Measurements from ENCODE around the gene PLEKHA5. TPM values are rescaled to one million over a fixed set of nuclear protein-coding genes. Genes with fewer than 3 reads are reported as not detected.

PLEKHA5 gene
- total RNA-seq, 1 experiment from 2014 or later, result 14.0 TPM

DNA sequence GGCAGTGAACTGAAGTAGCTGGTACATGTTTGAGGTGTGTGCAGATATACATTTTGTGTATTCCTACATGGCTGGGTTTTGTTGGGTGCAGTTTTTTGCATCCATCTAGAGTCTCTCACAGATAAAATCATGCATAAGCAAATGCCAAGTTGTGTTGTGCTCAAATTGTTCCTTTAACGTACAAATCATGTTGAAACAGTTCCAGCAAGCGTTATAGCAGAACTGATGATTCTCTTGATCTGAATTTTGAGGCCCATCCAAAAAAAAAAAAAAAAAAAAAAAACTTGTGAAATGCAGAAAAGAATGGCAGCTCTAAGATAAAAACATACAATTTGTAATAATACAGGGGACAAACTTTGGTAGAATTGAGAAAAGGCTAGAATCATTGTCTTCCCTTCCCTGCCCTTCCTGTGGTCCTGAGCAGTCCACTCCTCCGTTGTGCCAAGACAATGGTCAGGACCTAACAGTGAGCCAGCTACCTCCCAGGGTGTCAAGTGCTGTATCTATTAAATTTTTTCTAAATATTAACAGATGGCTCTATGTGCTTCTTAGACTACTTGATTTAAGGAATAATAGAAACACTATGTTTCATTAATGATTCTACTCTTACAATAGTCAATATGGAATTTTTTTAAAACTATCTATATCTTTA is 122.1 kb downstream of the PLEKHA5 start:
- ChIA-PET POLR2A (ENCODE audit: low non-redundant PET) (no interaction called here), CTCF (no interaction called here)
- Histone ChIP-seq H3K4me3 (ENCODE audit: low read depth, low read length, poor library complexity, severe bottlenecking) (no peak overlapping the region), H3K36me3 (ENCODE audit: insufficient read depth, low read length, poor library complexity, severe bottlenecking) (no peaks in the 10 kb centered on the region), H3K9me3 (ENCODE audit: low read depth, low read length, poor library complexity, severe bottlenecking) (no peaks in the 10 kb centered on the region), H3K4me1 (ENCODE audit: insufficient read depth, low read length, poor library complexity, severe bottlenecking) (no peaks in the 10 kb centered on the region), H3K27me3 (replicated peaks; ENCODE audit: insufficient read depth, low read depth, low read length, poor library complexity) (no peaks in the 10 kb centered on the region), H3K27ac (ENCODE audit: low read depth, low read length, poor library complexity, severe bottlenecking) (no peak overlapping the region)
- intact Hi-C loops (cut with micrococcal nuclease; ENCODE audit: unreplicated experiment), result no loop called here
- DNase-seq (ENCODE audit: low spot score), result no peak
- no TSS peak for BruUV-seq (replicated peaks)
- no peak for TF ChIP-seq EZH2 (IDR thresholded peaks at IDR 0.05; ENCODE audit: borderline replicate concordance, low read depth, low read length, poor library complexity, severe bottlenecking)
- TF ChIP-seq, protein P1, sequence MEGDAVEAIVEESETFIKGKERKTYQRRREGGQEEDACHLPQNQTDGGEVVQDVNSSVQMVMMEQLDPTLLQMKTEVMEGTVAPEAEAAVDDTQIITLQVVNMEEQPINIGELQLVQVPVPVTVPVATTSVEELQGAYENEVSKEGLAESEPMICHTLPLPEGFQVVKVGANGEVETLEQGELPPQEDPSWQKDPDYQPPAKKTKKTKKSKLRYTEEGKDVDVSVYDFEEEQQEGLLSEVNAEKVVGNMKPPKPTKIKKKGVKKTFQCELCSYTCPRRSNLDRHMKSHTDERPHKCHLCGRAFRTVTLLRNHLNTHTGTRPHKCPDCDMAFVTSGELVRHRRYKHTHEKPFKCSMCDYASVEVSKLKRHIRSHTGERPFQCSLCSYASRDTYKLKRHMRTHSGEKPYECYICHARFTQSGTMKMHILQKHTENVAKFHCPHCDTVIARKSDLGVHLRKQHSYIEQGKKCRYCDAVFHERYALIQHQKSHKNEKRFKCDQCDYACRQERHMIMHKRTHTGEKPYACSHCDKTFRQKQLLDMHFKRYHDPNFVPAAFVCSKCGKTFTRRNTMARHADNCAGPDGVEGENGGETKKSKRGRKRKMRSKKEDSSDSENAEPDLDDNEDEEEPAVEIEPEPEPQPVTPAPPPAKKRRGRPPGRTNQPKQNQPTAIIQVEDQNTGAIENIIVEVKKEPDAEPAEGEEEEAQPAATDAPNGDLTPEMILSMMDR (conservative IDR thresholded peaks at IDR 0.05; ENCODE audit: low read depth, low read length), result no peak

DNA sequence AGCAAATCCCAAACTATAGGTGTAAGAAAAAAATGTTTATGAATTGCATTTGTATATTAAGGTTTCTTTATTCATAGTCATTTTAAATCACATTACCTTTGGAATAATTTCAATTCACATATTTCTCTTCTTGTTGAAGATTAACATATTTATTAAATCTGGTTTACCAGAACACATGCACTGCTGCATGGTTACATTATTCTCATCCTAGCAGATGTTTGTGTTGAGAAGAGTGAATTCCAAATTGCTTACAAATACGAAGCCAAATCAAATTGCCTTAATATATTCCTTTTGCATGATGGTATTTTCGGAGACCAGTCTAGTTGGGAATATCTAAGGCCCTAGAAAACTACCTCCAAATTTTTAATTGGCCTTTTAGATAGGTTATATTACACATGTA is 130.6 kb downstream of the PLEKHA5 start:
- H3K4me3 ChIP-seq (ENCODE audit: low read depth, low read length, poor library complexity, severe bottlenecking), result no peak overlapping the region
- ChIA-PET CTCF (no interaction called here), POLR2A (ENCODE audit: low non-redundant PET) (no interaction called here)
- H3K27me3 ChIP-seq (replicated peaks; ENCODE audit: insufficient read depth, low read depth, low read length, poor library complexity), result no peaks in the 10 kb centered on the region
- H3K27ac ChIP-seq (ENCODE audit: low read depth, low read length, poor library complexity, severe bottlenecking), result no peak overlapping the region
- H3K36me3 ChIP-seq (ENCODE audit: insufficient read depth, low read length, poor library complexity, severe bottlenecking), result no peaks in the 10 kb centered on the region
- BruUV-seq (replicated peaks), result no TSS peak
- intact Hi-C loops (cut with micrococcal nuclease; ENCODE audit: unreplicated experiment), result no loop called here
- DNase-seq (ENCODE audit: low spot score), result no peak
- H3K9me3 ChIP-seq (ENCODE audit: low read depth, low read length, poor library complexity, severe bottlenecking), result no peaks in the 10 kb centered on the region
- H3K4me1 ChIP-seq (ENCODE audit: insufficient read depth, low read length, poor library complexity, severe bottlenecking), result peaks cover 11% of the 10 kb centered on the region
- TF ChIP-seq EZH2 (IDR thresholded peaks at IDR 0.05; ENCODE audit: borderline replicate concordance, low read depth, low read length, poor library complexity, severe bottlenecking), result no peak

DNA sequence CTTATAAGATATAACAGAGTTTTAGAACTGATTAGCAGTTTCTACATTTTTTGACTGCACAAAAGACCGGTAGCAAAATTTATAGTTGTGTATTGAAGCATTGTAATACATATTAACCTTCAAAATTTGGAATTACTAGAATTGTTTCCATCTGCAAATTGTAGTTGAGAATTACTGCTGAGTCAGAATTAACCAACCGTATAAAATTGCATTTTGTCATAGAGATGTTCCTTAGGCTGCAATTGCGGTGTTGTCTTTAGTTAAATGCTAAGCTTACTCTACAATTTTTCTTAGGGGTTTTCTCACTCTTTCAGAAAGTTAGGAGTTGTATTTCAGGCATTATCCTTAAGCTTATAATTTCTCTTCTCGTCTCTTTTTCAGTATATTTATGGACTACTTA is 132.2 kb downstream of the PLEKHA5 start:
- intact Hi-C loops (cut with micrococcal nuclease; ENCODE audit: unreplicated experiment), result no loop called here
- ChIA-PET POLR2A (ENCODE audit: low non-redundant PET) (no interaction called here), CTCF (interaction anchor here (0.6 kb wide), 1 partner anchor 836 kb away, joined by 3 read pairs; no protein-coding TSS in a partner anchor)
- Histone ChIP-seq H3K4me1 (ENCODE audit: insufficient read depth, low read length, poor library complexity, severe bottlenecking) (peaks cover 11% of the 10 kb centered on the region), H3K36me3 (ENCODE audit: insufficient read depth, low read length, poor library complexity, severe bottlenecking) (no peaks in the 10 kb centered on the region), H3K27me3 (replicated peaks; ENCODE audit: insufficient read depth, low read depth, low read length, poor library complexity) (no peaks in the 10 kb centered on the region), H3K9me3 (ENCODE audit: low read depth, low read length, poor library complexity, severe bottlenecking) (no peaks in the 10 kb centered on the region), H3K4me3 (ENCODE audit: low read depth, low read length, poor library complexity, severe bottlenecking) (no peak overlapping the region), H3K27ac (ENCODE audit: low read depth, low read length, poor library complexity, severe bottlenecking) (no peak overlapping the region)
- DNase-seq (ENCODE audit: low spot score), result peak; percentile 61
- TF ChIP-seq, protein P1 (conservative IDR thresholded peaks at IDR 0.05; ENCODE audit: low read depth, low read length), result no peak
- no peak for TF ChIP-seq EZH2 (IDR thresholded peaks at IDR 0.05; ENCODE audit: borderline replicate concordance, low read depth, low read length, poor library complexity, severe bottlenecking)
- no TSS peak for BruUV-seq (replicated peaks)

DNA sequence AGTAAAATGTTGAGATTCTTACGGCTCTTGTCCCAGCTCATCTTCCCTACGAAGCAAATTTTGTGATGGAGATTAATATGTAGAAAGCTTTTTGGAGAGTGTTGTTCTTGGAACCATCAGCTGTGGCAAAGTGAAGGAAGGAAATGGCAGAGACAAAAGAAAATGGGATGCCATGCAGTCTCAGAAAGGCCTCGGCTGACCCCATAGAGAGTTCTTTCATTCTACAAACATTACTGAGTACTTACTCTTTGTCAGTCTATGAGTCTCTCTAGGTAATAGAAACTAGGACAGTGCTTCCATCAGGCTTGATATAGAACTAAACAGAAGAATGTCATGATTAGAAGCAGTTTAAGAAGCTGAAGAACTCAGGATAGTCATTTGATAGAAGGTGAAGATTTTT is 134.1 kb downstream of the PLEKHA5 start:
- intact Hi-C loops (cut with micrococcal nuclease; ENCODE audit: unreplicated experiment), result no loop called here
- BruUV-seq (replicated peaks), result no TSS peak
- Histone ChIP-seq H3K9me3 (ENCODE audit: low read depth, low read length, poor library complexity, severe bottlenecking) (no peaks in the 10 kb centered on the region), H3K27me3 (replicated peaks; ENCODE audit: insufficient read depth, low read depth, low read length, poor library complexity) (no peaks in the 10 kb centered on the region), H3K27ac (ENCODE audit: low read depth, low read length, poor library complexity, severe bottlenecking) (no peak overlapping the region), H3K4me1 (ENCODE audit: insufficient read depth, low read length, poor library complexity, severe bottlenecking) (peaks cover 11% of the 10 kb centered on the region), H3K4me3 (ENCODE audit: low read depth, low read length, poor library complexity, severe bottlenecking) (no peak overlapping the region), H3K36me3 (ENCODE audit: insufficient read depth, low read length, poor library complexity, severe bottlenecking) (no peaks in the 10 kb centered on the region)
- ChIA-PET CTCF (no interaction called here), POLR2A (ENCODE audit: low non-redundant PET) (no interaction called here)
- DNase-seq (ENCODE audit: low spot score), result peak; percentile 31
- no peak for TF ChIP-seq EZH2 (IDR thresholded peaks at IDR 0.05; ENCODE audit: borderline replicate concordance, low read depth, low read length, poor library complexity, severe bottlenecking)
- TF ChIP-seq, protein P1 (conservative IDR thresholded peaks at IDR 0.05; ENCODE audit: low read depth, low read length), result no peak

Data from A673 (cell line).